IPS-NIHi7 (cell line): ENCODE results near the gene GDF2.
A peak's percentile ranks its signal among the peaks of the same experiment; 100 is the strongest.

Experiments used
- DNase-seq: peaks from one replicate; pipeline ENCODE4 v3.0.0; 2012; ENCODE audit warnings: mixed read lengths; ENCODE audit errors: extremely low spot score

The GDF2 gene

GRCh38 chr10:47311932-47312662 is 10.2 kb upstream of the GDF2 start:
- peak; percentile 87 for DNase-seq

GRCh38 chr10:47312663-47312995 is 9.6 kb upstream of the GDF2 start:
- DNase-seq = no peak

GRCh38 chr10:47314416-47314970 is 7.8 kb upstream of the GDF2 start:
- DNase-seq = no peak

GRCh38 chr10:47315421-47315820 is 6.8 kb upstream of the GDF2 start:
- DNase-seq = no peak

- DNase-seq = no peak
Observed at GRCh38 chr10:47316131-47316530, 6.1 kb upstream of the GDF2 start.

GRCh38 chr10:47317251-47317650 is 5.0 kb upstream of the GDF2 start:
- no peak for DNase-seq

- peak; percentile 62 for DNase-seq
Observed at GRCh38 chr10:47318706-47319105, 3.5 kb upstream of the GDF2 start.

GRCh38 chr10:47319784-47320183 is 2.5 kb upstream of the GDF2 start:
- DNase-seq = no peak

GRCh38 chr10:47320812-47321211 is 1.4 kb upstream of the GDF2 start:
- no peak for DNase-seq

GRCh38 chr10:47321521-47322195 is 596 bp upstream of the GDF2 start:
- DNase-seq = no peak

GRCh38 chr10:47323087-47323486 is 833 bp downstream of the GDF2 start:
- DNase-seq = no peak

GRCh38 chr10:47323636-47324296 is 1.5 kb downstream of the GDF2 start:
- no peak for DNase-seq

- no peak for DNase-seq
Observed at GRCh38 chr10:47325303-47326291, 3.3 kb downstream of the GDF2 start.

- no peak for DNase-seq
Observed at GRCh38 chr10:47326306-47326926, 4.2 kb downstream of the GDF2 start.

- no peak for DNase-seq
Observed at GRCh38 chr10:47326927-47327330, 4.7 kb downstream of the GDF2 start.

GRCh38 chr10:47329855-47330254 is 7.6 kb downstream of the GDF2 start:
- DNase-seq = no peak

GRCh38 chr10:47330366-47330765 is 8.1 kb downstream of the GDF2 start:
- no peak for DNase-seq

- DNase-seq = no peak
Observed at GRCh38 chr10:47330804-47331203, 8.6 kb downstream of the GDF2 start.

GRCh38 chr10:47331491-47331890 is 9.2 kb downstream of the GDF2 start:
- DNase-seq = no peak

GRCh38 chr10:47331954-47332353 is 9.7 kb downstream of the GDF2 start:
- no peak for DNase-seq

GRCh38 chr10:47332371-47332770 is 10.1 kb downstream of the GDF2 start:
- DNase-seq = no peak
